Medulla oblongata (tissue), 1 donor: Measurements from ENCODE around the gene FGGY.
A peak's percentile ranks its signal among the peaks of the same experiment; 100 is the strongest.
"Not testable (repeated sequence)": the region's sequence is repeated elsewhere in the genome, so short reads cannot be mapped to it uniquely, and the experiment has no call there.

Source experiments
- DNase-seq: peaks from one replicate; pipeline ENCODE4 v3.0.0-alpha.2; 2015; ENCODE audit errors: extremely low spot score

The FGGY gene

GRCh38 chr1:59443310-59443709 lies 146.4 kb downstream of the FGGY start:
- no peak for DNase-seq

GRCh38 chr1:59444520-59444919 lies 147.6 kb downstream of the FGGY start:
- DNase-seq, result no peak

GRCh38 chr1:59445040-59445439 lies 148.1 kb downstream of the FGGY start:
- DNase-seq, result no peak

- no peak for DNase-seq
Measured at GRCh38 chr1:59446257-59446901, 149.5 kb downstream of the FGGY start.

- DNase-seq, result no peak
Measured at GRCh38 chr1:59452026-59452425, 155.1 kb downstream of the FGGY start.

- no peak for DNase-seq
Measured at GRCh38 chr1:59452559-59452958, 155.7 kb downstream of the FGGY start.

- peak; percentile 19 for DNase-seq
Measured at GRCh38 chr1:59453297-59453968, 156.5 kb downstream of the FGGY start.

GRCh38 chr1:59455206-59455605 lies 158.3 kb downstream of the FGGY start:
- DNase-seq, result no peak

GRCh38 chr1:59457786-59458185 lies 160.9 kb downstream of the FGGY start:
- DNase-seq, result no peak

- no peak for DNase-seq
Measured at GRCh38 chr1:59458884-59459283, 162.0 kb downstream of the FGGY start.

- not testable (repeated sequence) for DNase-seq
Measured at GRCh38 chr1:59462942-59463341, 166.0 kb downstream of the FGGY start.

GRCh38 chr1:59465478-59465877 lies 168.6 kb downstream of the FGGY start:
- not testable (repeated sequence) for DNase-seq

GRCh38 chr1:59468828-59469428 lies 172.0 kb downstream of the FGGY start:
- no peak for DNase-seq

- DNase-seq, result not testable (repeated sequence)
Measured at GRCh38 chr1:59471991-59472570, 175.2 kb downstream of the FGGY start.

GRCh38 chr1:59473831-59474230 lies 176.9 kb downstream of the FGGY start:
- no peak for DNase-seq

GRCh38 chr1:59474496-59474895 lies 177.6 kb downstream of the FGGY start:
- no peak for DNase-seq

GRCh38 chr1:59475737-59476136 lies 178.8 kb downstream of the FGGY start:
- no peak for DNase-seq

- DNase-seq, result no peak
Measured at GRCh38 chr1:59477286-59477685, 180.4 kb downstream of the FGGY start.

GRCh38 chr1:59477867-59478266 lies 181.0 kb downstream of the FGGY start:
- no peak for DNase-seq

- DNase-seq, result no peak
Measured at GRCh38 chr1:59478822-59479221, 181.9 kb downstream of the FGGY start.

GRCh38 chr1:59480188-59480888 lies 183.4 kb downstream of the FGGY start:
- DNase-seq, result no peak

GRCh38 chr1:59481881-59482505 lies 185.1 kb downstream of the FGGY start:
- no peak for DNase-seq
